Activated CD8-positive, alpha-beta memory T cell treated with anti-CD3 and anti-CD28 coated beads, Interleukin-2, amount 50 U/mL, for 24 hours (primary cell): ENCODE measurements around the gene ZCCHC7.

Source experiments
- DNase-seq: peaks from one replicate; pipeline ENCODE4 v3.0.0-alpha.2; 2020; ENCODE audit errors: extremely low read depth

Gene ZCCHC7

DNA sequence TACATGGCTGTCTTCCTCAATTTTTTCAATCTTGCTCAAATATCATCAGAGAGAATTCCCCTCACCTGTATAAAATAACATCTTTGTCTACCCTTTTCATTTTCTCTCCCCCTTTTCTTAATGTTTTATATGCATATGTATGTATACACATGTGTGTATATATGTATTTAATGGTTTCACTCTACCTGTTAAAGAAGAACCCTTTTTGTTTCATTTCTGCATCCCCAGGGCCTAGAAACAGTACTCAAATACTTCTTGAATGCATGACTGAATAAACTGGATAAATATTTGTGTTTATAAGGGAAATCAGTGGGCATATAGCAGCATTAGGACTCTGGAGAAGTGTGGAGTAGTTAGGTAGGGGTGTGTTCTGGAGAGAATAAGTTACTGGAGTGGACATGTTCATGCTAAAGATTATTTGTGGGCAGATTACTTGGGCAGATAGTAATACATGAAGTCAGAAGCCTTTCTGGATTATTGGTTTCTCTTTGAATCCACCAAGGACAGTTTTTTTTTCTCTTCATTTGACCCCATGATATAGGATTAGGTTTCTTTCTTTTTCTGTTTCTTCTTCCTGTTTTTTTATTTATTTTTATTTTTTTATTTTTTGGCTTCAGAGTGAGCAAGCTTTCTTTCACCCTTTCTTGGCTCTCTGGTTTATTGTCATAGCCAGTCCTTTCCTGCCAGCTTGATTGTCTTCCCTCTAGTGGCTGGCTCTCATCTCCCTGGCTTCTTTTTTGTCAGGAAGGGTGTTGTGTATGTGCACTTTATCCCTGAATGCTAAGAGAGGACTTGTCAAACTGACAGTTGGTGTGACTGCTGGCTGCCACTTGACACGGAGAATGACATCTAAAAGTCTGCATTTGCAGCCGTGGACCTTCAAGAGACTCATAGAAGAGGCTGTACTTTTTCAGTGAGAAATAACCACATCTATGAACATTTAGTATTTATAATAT lies 89.3 kb downstream of the ZCCHC7 start:
- DNase-seq, result no peak

DNA sequence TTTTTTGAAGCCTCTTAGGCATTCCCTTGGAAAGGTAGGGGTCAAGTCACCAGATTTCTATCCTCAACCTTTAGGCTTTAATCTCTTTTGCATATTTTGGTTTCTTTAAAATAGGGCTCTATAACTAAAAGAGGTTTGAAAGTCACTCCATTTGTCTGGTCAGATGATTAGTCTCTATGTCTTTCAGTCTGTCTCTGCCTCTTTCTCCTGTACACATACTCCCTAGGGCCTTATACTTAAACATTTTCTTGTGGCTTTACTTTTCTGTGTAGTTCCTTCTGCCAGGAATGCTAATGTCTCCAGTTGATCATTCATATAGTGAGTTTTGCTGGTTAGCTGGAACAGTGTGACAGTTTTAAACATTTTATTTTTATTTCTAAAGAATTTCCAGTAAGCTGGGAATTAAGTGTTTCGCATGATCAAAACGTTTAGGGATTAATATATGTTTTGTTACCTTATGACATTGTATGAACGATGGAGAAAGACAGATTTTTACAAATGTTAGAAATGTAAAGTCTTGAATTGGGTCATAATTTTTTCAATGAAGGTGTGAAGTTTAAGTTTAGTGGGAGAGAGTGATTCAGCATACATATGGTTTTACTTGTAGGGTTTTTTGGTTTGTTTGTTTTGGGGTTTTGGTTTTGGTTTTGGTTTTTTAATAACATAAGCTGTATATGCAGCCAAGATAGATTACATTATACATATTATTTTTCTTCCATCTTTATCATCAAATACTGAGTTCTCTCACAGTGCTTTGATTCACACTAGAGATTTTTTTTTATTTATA lies 90.6 kb downstream of the ZCCHC7 start:
- no peak for DNase-seq

DNA sequence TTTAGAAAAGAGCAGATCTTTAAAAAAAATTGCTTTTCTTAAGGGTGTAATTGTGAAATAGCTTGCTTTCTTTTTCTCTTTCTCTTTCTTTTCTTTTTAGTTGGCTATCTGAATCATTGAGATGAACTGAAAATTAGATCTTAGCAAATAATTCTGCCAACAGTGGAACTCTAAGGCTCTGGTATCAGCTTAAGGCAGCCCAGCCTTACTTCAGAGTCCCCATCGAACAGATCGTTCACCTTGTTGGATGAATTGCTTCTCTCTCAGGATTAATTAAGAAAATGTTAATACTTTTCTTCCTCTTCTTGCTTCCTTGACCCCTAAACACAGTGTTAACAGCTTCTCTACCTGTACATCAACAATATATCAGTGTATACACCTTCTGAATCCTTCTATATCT lies 92.1 kb downstream of the ZCCHC7 start:
- no peak for DNase-seq

- no peak for DNase-seq
Observed at GRCh38 chr9:37215381-37215780, 95.0 kb downstream of the ZCCHC7 start.

DNA sequence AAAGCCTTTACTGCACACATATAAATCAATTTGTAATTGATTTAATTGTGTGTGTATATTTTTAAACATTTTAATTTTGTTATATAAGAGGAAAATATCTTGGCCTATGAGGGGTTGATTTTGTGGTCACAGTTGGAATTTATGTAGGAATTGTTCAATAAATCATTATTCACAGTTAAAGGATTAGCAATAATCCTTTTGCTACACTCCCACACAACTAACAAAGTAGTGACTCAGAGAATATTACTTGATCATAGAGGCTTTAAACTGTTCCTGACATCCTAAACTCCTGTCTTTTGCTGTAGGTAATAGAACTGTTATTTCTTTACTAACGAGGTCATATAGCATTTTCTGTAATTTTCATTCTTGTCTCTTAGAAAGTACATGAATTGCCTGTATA lies 95.5 kb downstream of the ZCCHC7 start:
- DNase-seq, result no peak

DNA sequence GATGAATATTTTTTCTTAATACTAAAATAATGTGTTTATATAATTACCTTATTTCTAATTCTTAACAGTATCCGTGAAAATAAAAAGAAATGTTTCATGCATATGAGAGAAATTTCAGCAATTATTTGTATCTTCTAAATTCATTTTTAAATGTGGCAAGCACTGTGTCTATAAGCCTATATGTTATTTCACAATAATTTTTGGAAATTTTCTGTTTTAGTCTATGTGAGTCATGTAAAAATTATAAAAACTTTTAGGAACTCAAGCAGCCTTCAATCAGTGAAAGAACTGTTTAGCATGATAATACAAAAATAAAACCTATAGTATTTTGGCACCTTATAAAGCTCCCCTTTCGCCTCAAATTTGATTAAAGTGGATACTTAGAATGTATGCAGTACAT lies 96.8 kb downstream of the ZCCHC7 start:
- DNase-seq, result no peak

GRCh38 chr9:37218800-37219425 lies 98.5 kb downstream of the ZCCHC7 start:
- DNase-seq, result no peak

- no peak for DNase-seq
Observed at GRCh38 chr9:37220971-37221370, 100.6 kb downstream of the ZCCHC7 start.

- no peak for DNase-seq
Observed at GRCh38 chr9:37221489-37222106, 101.2 kb downstream of the ZCCHC7 start.

DNA sequence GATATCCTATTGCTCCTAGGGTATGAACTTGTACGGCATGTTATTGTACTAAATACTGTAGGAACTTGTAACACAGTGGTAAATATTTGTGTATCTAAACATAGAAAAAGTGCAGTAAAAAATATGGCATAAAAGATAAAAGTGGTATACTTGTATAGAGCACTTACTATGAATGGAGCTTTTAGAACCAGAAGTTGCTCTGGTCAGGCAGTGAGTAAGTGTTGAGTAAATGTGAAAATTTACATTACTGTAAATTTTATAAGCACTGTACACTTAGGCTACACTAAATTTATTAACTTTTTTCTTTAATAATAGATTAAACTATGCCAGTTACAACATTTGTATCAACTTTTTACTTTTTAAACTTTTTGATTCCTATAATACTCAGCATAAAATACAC lies 109.1 kb downstream of the ZCCHC7 start:
- no peak for DNase-seq

GRCh38 chr9:37229882-37230482 lies 109.6 kb downstream of the ZCCHC7 start:
- no peak for DNase-seq

GRCh38 chr9:37236822-37237221 lies 116.4 kb downstream of the ZCCHC7 start:
- DNase-seq, result no peak

DNA sequence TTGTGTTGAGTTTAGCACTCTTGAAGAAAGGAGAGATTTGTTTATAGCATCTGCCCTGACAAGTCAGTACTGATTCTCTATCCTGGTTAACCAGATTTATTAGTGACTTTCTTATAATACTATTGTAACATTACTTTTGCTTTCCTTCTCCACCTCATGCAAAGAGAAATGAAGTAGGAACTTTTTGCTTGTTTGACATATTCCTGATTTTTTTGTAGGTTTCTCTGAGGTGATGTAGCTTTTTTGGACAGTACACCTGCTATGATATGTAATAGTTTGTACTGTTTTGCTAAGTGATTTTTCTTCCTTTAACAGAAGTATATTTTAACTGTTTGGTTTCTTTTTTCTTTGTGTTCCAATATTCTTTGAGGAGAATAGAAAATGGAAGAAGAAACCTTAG lies 117.7 kb downstream of the ZCCHC7 start:
- no peak for DNase-seq

- no peak for DNase-seq
Observed at GRCh38 chr9:37239224-37239859, 119.0 kb downstream of the ZCCHC7 start.

DNA sequence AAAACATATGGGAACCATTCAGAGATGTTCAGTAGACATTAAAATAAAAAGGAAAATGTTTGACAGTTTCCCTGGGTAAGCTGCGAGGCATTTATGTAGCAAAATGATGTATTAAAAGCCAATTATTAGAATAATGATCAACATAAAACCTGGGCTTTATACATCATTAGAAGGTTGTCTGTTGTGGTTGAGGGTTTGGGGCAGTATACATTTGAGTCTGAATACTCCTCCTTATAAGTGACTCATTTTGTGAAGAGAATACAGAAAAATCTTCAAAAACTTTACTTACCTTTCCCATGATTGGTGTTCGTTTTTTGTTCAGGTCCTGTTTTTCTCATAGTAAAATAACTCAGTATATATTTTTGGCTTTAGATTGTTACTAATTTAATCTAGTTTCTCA lies 119.5 kb downstream of the ZCCHC7 start:
- DNase-seq, result no peak

- DNase-seq, result no peak
Observed at GRCh38 chr9:37241340-37241739, 121.0 kb downstream of the ZCCHC7 start.

- DNase-seq, result no peak
Observed at GRCh38 chr9:37242089-37242488, 121.7 kb downstream of the ZCCHC7 start.

DNA sequence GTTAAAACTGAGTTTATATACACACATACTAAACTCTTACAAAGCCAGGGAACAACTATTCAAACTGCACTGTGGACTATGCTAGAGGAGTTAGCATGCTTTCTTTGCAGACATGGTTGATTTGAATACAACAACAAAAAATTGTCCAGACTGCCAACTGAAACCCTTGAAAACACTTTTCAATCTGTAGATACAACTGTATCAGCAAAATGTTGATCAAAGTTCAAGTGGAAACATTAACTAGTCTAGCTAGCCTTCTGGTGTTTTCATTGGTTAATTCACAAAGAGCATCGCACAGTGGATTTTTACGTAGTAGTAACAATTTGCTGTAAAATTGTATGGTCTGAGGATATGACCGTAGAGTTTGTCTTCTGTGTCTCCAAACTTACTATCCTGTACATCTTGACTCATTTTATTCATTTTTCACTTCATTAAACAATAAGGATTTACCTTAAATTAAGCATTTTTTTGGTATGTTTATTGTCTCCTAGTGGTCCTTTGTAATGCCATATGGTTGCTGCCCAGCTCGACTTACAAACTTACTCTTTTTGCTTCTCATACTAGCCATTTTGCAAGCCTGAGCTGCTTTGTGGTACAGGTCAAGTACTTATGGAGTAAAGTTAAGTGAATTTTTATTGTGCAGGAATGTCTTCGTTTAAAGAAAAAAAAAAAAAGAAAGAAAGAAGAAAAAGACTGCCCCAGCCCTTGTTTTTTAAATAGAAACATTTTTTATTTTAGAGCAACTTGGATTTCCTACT lies 123.4 kb downstream of the ZCCHC7 start:
- DNase-seq, result no peak

GRCh38 chr9:37246826-37247225 lies 126.5 kb downstream of the ZCCHC7 start:
- no peak for DNase-seq

- DNase-seq, result no peak
Observed at GRCh38 chr9:37248651-37249163, 128.3 kb downstream of the ZCCHC7 start.
